Measurements from ENCODE around the gene NELL2. TPM values are rescaled to one million over a fixed set of nuclear protein-coding genes. Genes with fewer than 3 reads are reported as not detected.
"Not testable (repeated sequence)": the region's sequence is repeated elsewhere in the genome, so short reads cannot be mapped to it uniquely, and the experiment has no call there.

The NELL2 gene
- total RNA-seq, 1 donor from 2014 or later: 6.1 TPM

DNA sequence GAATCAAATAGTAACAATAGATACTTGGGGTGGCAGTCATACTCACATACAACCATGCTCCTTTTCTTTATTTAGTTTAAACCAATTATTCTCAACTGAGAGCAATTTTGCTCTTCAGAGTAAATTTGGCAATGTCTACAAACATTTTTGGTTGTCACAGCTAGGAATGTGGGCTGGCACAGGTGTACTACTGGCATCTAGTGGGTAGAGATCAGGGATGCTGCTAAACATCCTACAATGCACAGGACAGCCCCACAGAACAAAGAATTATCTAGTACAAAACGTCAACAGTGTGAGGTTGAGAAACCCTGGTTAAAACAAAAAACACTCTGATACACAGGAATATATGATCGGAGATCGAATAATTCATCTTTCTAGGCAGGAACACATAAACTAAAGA is 186.5 kb downstream of the NELL2 start:
- Mint-ChIP-seq H3K4me1 (ENCODE audit: low read depth) (no peaks in the 10 kb centered on the region), H3K27me3 (no peaks in the 10 kb centered on the region), H3K9me3 (ENCODE audit: low read depth) (peaks cover 9% of the 10 kb centered on the region), H3K27ac (peak overlapping the region; percentile 63), H3K4me3 (ENCODE audit: low read depth) (no peak overlapping the region), H3K36me3 (ENCODE audit: insufficient read depth) (no peaks in the 10 kb centered on the region)
- TF ChIP-seq, protein P1, sequence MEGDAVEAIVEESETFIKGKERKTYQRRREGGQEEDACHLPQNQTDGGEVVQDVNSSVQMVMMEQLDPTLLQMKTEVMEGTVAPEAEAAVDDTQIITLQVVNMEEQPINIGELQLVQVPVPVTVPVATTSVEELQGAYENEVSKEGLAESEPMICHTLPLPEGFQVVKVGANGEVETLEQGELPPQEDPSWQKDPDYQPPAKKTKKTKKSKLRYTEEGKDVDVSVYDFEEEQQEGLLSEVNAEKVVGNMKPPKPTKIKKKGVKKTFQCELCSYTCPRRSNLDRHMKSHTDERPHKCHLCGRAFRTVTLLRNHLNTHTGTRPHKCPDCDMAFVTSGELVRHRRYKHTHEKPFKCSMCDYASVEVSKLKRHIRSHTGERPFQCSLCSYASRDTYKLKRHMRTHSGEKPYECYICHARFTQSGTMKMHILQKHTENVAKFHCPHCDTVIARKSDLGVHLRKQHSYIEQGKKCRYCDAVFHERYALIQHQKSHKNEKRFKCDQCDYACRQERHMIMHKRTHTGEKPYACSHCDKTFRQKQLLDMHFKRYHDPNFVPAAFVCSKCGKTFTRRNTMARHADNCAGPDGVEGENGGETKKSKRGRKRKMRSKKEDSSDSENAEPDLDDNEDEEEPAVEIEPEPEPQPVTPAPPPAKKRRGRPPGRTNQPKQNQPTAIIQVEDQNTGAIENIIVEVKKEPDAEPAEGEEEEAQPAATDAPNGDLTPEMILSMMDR (IDR thresholded peaks at IDR 0.05; ENCODE audit: unreplicated experiment): no peak
- no peak for DNase-seq (ENCODE audit: low spot score, unreplicated experiment)

DNA sequence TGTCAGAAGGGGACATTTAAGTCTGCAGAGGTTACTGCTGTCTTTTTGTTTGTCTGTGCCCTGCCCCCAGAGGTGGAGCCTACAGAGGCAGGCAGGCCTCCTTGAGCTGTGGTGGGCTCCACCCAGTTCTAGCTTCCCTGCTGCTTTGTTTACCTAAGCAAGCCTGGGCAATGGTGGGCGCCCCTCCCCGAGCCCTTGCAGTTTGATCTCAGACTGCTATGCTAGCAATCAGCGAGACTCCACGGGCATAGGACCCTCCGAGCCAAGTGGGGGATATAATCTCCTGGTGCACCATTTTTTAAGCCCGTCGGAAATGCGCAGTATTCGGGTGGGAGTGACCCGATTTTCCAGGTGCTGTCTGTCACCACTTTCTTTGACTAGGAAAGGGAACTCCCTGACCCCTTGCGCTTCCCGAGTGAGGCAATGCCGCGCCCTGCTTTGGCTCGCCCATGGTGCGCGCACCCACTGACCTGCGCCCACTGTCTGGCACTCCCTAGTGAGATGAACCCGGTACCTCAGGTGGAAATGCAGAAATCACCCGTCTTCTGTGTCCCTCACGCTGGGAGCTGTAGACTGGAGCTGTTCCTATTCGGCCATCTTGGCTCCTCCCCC is 189.2 kb downstream of the NELL2 start:
- not testable (repeated sequence) for H3K36me3 Mint-ChIP-seq (ENCODE audit: insufficient read depth); H3K27ac Mint-ChIP-seq; H3K27me3 Mint-ChIP-seq; H3K4me3 Mint-ChIP-seq (ENCODE audit: low read depth); H3K4me1 Mint-ChIP-seq (ENCODE audit: low read depth); DNase-seq (ENCODE audit: low spot score, unreplicated experiment)
- peaks cover 12% of the 10 kb centered on the region for H3K9me3 Mint-ChIP-seq (ENCODE audit: low read depth)

DNA sequence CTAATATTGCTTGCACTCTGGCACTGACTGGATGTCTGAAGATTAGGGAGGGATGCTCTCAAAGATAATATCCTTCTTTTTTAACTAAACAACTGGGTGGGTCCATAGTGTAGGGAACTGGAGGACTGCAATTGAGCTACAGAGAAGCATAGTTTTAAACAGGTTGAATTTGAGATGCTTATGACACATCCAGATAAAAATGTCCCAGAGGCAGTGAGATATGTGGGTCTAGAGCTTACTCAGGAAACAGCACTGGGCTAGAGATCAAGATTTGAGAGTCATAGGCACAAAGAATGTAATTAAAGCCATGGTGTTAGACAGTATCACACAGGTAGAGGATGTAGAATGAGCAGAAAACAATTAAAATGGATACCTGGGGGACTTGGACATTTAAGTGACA is 198.4 kb downstream of the NELL2 start:
- no peak overlapping the region for H3K27ac Mint-ChIP-seq
- TF ChIP-seq, protein P1 (IDR thresholded peaks at IDR 0.05; ENCODE audit: unreplicated experiment): no peak
- peaks cover 2% of the 10 kb centered on the region for H3K4me1 Mint-ChIP-seq (ENCODE audit: low read depth)
- no peak overlapping the region for H3K4me3 Mint-ChIP-seq (ENCODE audit: low read depth)
- H3K9me3 Mint-ChIP-seq (ENCODE audit: low read depth): no peaks in the 10 kb centered on the region
- DNase-seq (ENCODE audit: low spot score, unreplicated experiment): no peak
- H3K36me3 Mint-ChIP-seq (ENCODE audit: insufficient read depth): no peaks in the 10 kb centered on the region
- H3K27me3 Mint-ChIP-seq: no peaks in the 10 kb centered on the region

DNA sequence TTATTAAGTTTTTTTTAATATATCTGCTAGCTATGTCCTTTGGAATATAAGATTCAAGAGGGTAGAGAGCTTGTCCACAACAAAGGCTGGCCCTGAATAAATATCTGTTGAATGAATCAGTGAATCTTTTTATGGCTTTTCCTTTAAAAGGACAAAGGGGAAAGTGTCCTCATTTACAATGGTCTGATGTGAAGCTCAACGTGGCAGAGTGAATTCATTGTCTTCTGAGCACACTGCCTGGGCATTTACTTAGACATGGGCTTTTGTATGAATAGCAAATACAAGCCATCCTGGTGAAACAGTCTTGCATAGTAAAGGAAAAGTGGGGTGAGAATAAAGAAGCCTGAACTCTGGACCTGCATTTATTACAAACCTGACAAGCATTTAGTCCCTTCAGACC is 201.2 kb downstream of the NELL2 start:
- Mint-ChIP-seq H3K9me3 (ENCODE audit: low read depth) (peaks cover 11% of the 10 kb centered on the region), H3K27ac (no peak overlapping the region), H3K36me3 (ENCODE audit: insufficient read depth) (no peaks in the 10 kb centered on the region), H3K4me1 (ENCODE audit: low read depth) (peaks cover 2% of the 10 kb centered on the region), H3K4me3 (ENCODE audit: low read depth) (no peak overlapping the region), H3K27me3 (no peaks in the 10 kb centered on the region)
- TF ChIP-seq, protein P1 (IDR thresholded peaks at IDR 0.05; ENCODE audit: unreplicated experiment): no peak
- no peak for DNase-seq (ENCODE audit: low spot score, unreplicated experiment)

DNA sequence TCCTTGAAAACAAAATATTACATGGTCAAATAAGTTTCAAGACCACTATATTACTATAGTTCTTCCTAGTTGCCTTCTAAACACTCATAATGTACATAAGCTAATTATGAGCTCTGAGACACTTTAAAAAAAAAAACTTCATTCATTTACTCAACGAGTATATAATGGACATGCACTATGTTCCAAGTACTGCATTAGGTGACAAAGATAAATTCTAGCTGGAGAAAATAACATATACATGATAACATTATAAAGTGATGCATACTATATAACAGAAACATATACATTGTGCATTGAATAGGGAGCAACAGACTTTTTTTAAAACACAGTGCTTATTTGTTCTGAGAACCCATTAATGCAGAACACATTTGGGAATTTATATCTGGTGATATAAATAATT is 202.3 kb downstream of the NELL2 start:
- TF ChIP-seq, protein P1 (IDR thresholded peaks at IDR 0.05; ENCODE audit: unreplicated experiment): no peak
- no peaks in the 10 kb centered on the region for H3K36me3 Mint-ChIP-seq (ENCODE audit: insufficient read depth)
- peaks cover 21% of the 10 kb centered on the region for H3K9me3 Mint-ChIP-seq (ENCODE audit: low read depth)
- H3K4me1 Mint-ChIP-seq (ENCODE audit: low read depth): peaks cover 2% of the 10 kb centered on the region
- no peak overlapping the region for H3K27ac Mint-ChIP-seq
- H3K4me3 Mint-ChIP-seq (ENCODE audit: low read depth): no peak overlapping the region
- no peak for DNase-seq (ENCODE audit: low spot score, unreplicated experiment)
- no peaks in the 10 kb centered on the region for H3K27me3 Mint-ChIP-seq

DNA sequence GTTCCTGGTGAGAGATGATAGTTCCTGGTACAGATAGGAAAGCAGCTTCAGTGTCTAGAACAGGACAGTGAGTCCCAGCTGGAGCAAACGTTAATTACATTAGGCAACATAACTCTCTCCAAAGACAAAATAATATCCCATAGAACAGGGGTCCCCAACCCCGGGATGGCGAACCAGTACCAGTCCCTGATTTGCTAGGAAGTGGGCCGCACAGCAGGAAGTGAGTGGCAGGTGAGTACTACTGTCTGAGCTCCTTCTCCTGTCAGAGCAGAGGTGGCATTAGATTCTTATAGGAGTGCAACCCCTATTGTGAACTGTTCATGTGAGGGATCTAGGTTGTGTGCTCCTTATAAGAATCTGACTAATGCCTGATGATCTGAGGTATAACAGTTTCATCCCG is 204.1 kb downstream of the NELL2 start:
- H3K9me3 Mint-ChIP-seq (ENCODE audit: low read depth): peaks cover 21% of the 10 kb centered on the region
- H3K4me3 Mint-ChIP-seq (ENCODE audit: low read depth): no peak overlapping the region
- no peaks in the 10 kb centered on the region for H3K27me3 Mint-ChIP-seq
- H3K36me3 Mint-ChIP-seq (ENCODE audit: insufficient read depth): no peaks in the 10 kb centered on the region
- peaks cover 2% of the 10 kb centered on the region for H3K4me1 Mint-ChIP-seq (ENCODE audit: low read depth)
- DNase-seq (ENCODE audit: low spot score, unreplicated experiment): no peak
- H3K27ac Mint-ChIP-seq: no peak overlapping the region
- TF ChIP-seq, protein P1 (IDR thresholded peaks at IDR 0.05; ENCODE audit: unreplicated experiment): no peak

Data from progenitor cell of endocrine pancreas (in vitro differentiated cells).